K562 (cell line): ENCODE results near the gene G6PC3. TPM values are rescaled to one million over a fixed set of nuclear protein-coding genes. Genes with fewer than 3 reads are reported as not detected.

Experiments used
- BCL6 ChIP-seq: fragments of 250-450 bp; sonication (Bioruptor Pico); IDR thresholded peaks from 2 replicates; pipeline ENCODE4 v1.4.0; 2020
- BMI1 ChIP-seq: fragments of 150-350 bp; IDR thresholded peaks from 2 replicates; pipeline ENCODE4 v1.6.1; 2014; ENCODE audit warnings: low read length
- MEF2A ChIP-seq: IDR thresholded peaks from 2 replicates; pipeline ENCODE4 v1.6.1; 2011; ENCODE audit warnings: low read depth, mild to moderate bottlenecking, low read length, moderate library complexity; ENCODE audit not compliant: control insufficient read depth
- MYC ChIP-seq, 2 experiments: fragments of 250-450 bp in 1 of 2; sonication (Bioruptor Pico) in 1 of 2; IDR thresholded peaks; 2 replicates each; pipeline versions ENCODE4 v1.5.1 to v1.6.1; 2012 to 2021; ENCODE audit warnings: low read depth in 2 of 2, borderline replicate concordance in 1 of 2, improper control_type of control experiment in 1 of 2, low read length in 1 of 2, mild to moderate bottlenecking in 1 of 2, moderate library complexity in 1 of 2
- MYNN ChIP-seq, 2 experiments: sonication (generic); formaldehyde crosslinking in 1 of 2; IDR thresholded peaks; 2 replicates each; pipeline versions ENCODE4 v1.5.0 to v1.6.1; 2016 to 2020; ENCODE audit warnings: antibody characterized with exemption in 1 of 2, missing genetic modification reagents in 1 of 2
- NCOA1 ChIP-seq: fragments of 450-650 bp; IDR thresholded peaks from 2 replicates; pipeline ENCODE4 v1.6.1; 2016; ENCODE audit warnings: low read depth
- POLR2B ChIP-seq: fragments of 450-650 bp; IDR thresholded peaks from 2 replicates; pipeline ENCODE4 v1.6.1; 2018; ENCODE audit warnings: low read depth; ENCODE audit not compliant: partially characterized antibody
- REST ChIP-seq, 2 experiments: fragments of 450-650 bp; formaldehyde crosslinking in 1 of 2; IDR thresholded peaks; 2 replicates each; pipeline versions ENCODE4 v1.4.0 to v1.6.1; 2014 to 2020; ENCODE audit warnings: mild to moderate bottlenecking in 2 of 2, borderline replicate concordance in 1 of 2, low read depth in 1 of 2
- SLC30A9 ChIP-seq: fragments of 250-450 bp; sonication (Bioruptor Pico); IDR thresholded peaks from 2 replicates; pipeline ENCODE4 v1.8.0; 2022; ENCODE audit warnings: mild to moderate bottlenecking, moderate library complexity
- ZC3H4 ChIP-seq: sonication (generic); formaldehyde crosslinking; IDR thresholded peaks from 2 replicates; pipeline ENCODE4 v1.9.0; 2021; ENCODE audit warnings: missing genetic modification reagents, borderline replicate concordance
- ZNF124 ChIP-seq: sonication (generic); formaldehyde crosslinking; IDR thresholded peaks from 2 replicates; pipeline ENCODE4 v1.8.1; 2022; ENCODE audit warnings: missing genetic modification reagents
- ZNF717 ChIP-seq: fragments of 250-450 bp; sonication (Bioruptor Pico); IDR thresholded peaks from 2 replicates; pipeline ENCODE4 v1.5.0; 2021
- polyA plus RNA-seq, 8 experiments: library from polyadenylated mRNA; depleted of rRNA in 4 of 8; stranded (reverse) in 5 of 8; unstranded in 3 of 8; fragments of >200 nt; fragmentation: Nextera tagmentation in 2 of 8; fragmentation: Illumina TruSeq in 1 of 8; extraction: Ambion mirVana in 2 of 8; extraction: Trizol in 1 of 8; gene quantifications; 2 replicates each; pipeline versions ENCODE4 v1.2.1 to v1.2.3, GENCODE V29; 2011 to 2014; ENCODE audit warnings: inconsistent platforms in 1 of 8, missing spikeins in 1 of 8
- total RNA-seq, 7 experiments: library from RNA; depleted of rRNA in 6 of 7; stranded (reverse); fragments of >200 nt in 6 of 7; fragmentation: Illumina TruSeq in 2 of 7; extraction: Trizol in 2 of 7; gene quantifications; 2 replicates each; pipeline versions ENCODE4 v1.2.1 to v1.2.3, GENCODE V29; 2011 to 2021; ENCODE audit warnings: low replicate concordance in 1 of 7

G6PC3 gene
- total and polyA plus RNA-seq, 9 of the 15 experiments (the other 6 are each of a cell fraction or from before 2014, with no cell fraction given) = 10.4 to 57.8 (median 31.1) TPM

- TF ChIP-seq REST (IDR thresholded peaks at IDR 0.05; ENCODE audit: borderline replicate concordance) (peak; percentile 42; the same call in 1 of the 2 replicates), REST (CRISPR knock-in tag; IDR thresholded peaks at IDR 0.05; ENCODE audit: low read depth) (no peak), NCOA1 (no peak), POLR2B (no peak), BCL6 (no peak), MEF2A (no peak), SLC30A9 (no peak), ZNF717 (CRISPR knock-in tag) (no peak), BMI1 (no peak), MYNN (IDR thresholded peaks at IDR 0.05) (peak; percentile 40; the same call in 1 of the 2 replicates), MYNN (CRISPR knock-in tag; IDR thresholded peaks at IDR 0.05) (no peak), ZNF124 (CRISPR knock-in tag) (no peak), MYC (IDR thresholded peaks at IDR 0.05; ENCODE audit: low read depth, low read length) (no peak), MYC (CRISPR knock-in tag; IDR thresholded peaks at IDR 0.05; ENCODE audit: borderline replicate concordance, low read depth) (no peak), ZC3H4 (CRISPR knock-in tag) (no peak)
Observed at GRCh38 chr17:44083250-44083849, 12.8 kb downstream of the G6PC3 start (continued).
